Spleen (tissue), 7 donors: ENCODE results near the gene C2orf49.

Experiments
- POLR2A ChIP-seq, 3 donors: fragments of 450-650 bp; IDR thresholded peaks; one replicate each; pipeline ENCODE4 v1.5.1; 2017; ENCODE audit warnings: antibody characterized with exemption in 3 of 3, mild to moderate bottlenecking in 1 of 3
- POLR2AphosphoS5 ChIP-seq, 3 donors: sonication (generic); formaldehyde crosslinking; IDR thresholded peaks; one replicate each; pipeline ENCODE4 v1.5.1; 2017; ENCODE audit warnings: antibody characterized with exemption in 3 of 3
- TF ChIP-seq, protein P1 (sequence below), 11 experiments: fragments of 200-600 bp in 7 of 11; fragments of 450-650 bp in 4 of 11; sonication (generic) in 4 of 11; IDR thresholded peaks in 8 of 11; conservative IDR thresholded peaks in 3 of 11; 1 replicate in 7 of 11; 2 replicates in 4 of 11; pipeline versions ENCODE4 v1.4.0 to v1.8.0; 2016 to 2021; ENCODE audit warnings: antibody characterized with exemption in 11 of 11, inconsistent platforms in 4 of 11, mild to moderate bottlenecking in 1 of 11
- donor health status: DM: no; HTN: no; CAD: no; lungs with moderate emphysema.
- donor health status: DM: no; HTN: no; CAD: no.
- donor health status: DM: no; HTN: no; CAD: no.

DNA sequence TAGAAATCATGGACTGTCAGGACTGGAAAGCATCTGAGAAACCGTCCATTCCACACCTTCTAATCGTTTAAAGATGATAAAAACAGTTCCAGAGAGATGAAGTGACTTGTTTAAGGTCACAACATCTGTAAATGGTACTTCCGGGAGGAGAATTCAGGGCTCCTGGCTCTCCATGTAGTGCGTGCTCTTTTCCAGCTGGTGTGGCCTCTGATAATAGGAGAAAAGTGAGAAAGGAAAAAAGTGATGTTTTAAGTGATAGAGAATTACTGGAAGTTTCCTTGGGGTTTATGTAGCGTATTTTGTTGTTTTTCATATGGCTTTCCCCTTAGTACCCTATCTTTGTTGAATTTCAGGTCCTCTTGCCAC is 663 bp downstream of the C2orf49 start:
- TF ChIP-seq POLR2A (IDR thresholded peaks at IDR 0.05) (no peak), POLR2AphosphoS5 (IDR thresholded peaks at IDR 0.05) (no peak)
- TF ChIP-seq, protein P1, sequence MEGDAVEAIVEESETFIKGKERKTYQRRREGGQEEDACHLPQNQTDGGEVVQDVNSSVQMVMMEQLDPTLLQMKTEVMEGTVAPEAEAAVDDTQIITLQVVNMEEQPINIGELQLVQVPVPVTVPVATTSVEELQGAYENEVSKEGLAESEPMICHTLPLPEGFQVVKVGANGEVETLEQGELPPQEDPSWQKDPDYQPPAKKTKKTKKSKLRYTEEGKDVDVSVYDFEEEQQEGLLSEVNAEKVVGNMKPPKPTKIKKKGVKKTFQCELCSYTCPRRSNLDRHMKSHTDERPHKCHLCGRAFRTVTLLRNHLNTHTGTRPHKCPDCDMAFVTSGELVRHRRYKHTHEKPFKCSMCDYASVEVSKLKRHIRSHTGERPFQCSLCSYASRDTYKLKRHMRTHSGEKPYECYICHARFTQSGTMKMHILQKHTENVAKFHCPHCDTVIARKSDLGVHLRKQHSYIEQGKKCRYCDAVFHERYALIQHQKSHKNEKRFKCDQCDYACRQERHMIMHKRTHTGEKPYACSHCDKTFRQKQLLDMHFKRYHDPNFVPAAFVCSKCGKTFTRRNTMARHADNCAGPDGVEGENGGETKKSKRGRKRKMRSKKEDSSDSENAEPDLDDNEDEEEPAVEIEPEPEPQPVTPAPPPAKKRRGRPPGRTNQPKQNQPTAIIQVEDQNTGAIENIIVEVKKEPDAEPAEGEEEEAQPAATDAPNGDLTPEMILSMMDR (IDR thresholded peaks at IDR 0.05 in 8 of 11, conservative IDR thresholded peaks at IDR 0.05 in 3 of 11) = no peak
